Osteocyte (in vitro differentiated cells): Measurements from ENCODE around the gene SRC. TPM values are rescaled to one million over a fixed set of nuclear protein-coding genes. Genes with fewer than 3 reads are reported as not detected.

ENCODE experiments used
- DNase-seq: peaks from one replicate; pipeline ENCODE4 v3.0.0; 2021; ENCODE audit warnings: mixed read lengths; ENCODE audit not compliant: unreplicated experiment; ENCODE audit errors: extremely low spot score
- H3K27ac Mint-ChIP-seq: one replicate; pipeline ENCODE4 v1.8.0; 2021; ENCODE audit warnings: mild to moderate bottlenecking, mixed read lengths; ENCODE audit not compliant: unreplicated experiment
- H3K27me3 Mint-ChIP-seq: one replicate; pipeline ENCODE4 v1.8.0; 2021; ENCODE audit warnings: mixed read lengths; ENCODE audit not compliant: unreplicated experiment
- H3K36me3 Mint-ChIP-seq: one replicate; pipeline ENCODE4 v1.8.0; 2021; ENCODE audit warnings: mixed read lengths; ENCODE audit not compliant: unreplicated experiment
- H3K4me1 Mint-ChIP-seq: one replicate; pipeline ENCODE4 v1.8.0; 2021; ENCODE audit warnings: mixed read lengths; ENCODE audit not compliant: unreplicated experiment
- H3K4me3 Mint-ChIP-seq: one replicate; pipeline ENCODE4 v1.8.0; 2021; ENCODE audit warnings: mild to moderate bottlenecking, moderate library complexity, mixed read lengths; ENCODE audit not compliant: unreplicated experiment
- H3K9me3 Mint-ChIP-seq: one replicate; pipeline ENCODE4 v1.8.0; 2021; ENCODE audit warnings: mixed read lengths; ENCODE audit not compliant: unreplicated experiment
- total RNA-seq: library from RNA; stranded (reverse); gene quantifications from 2 replicates; pipeline ENCODE4 v1.2.1, GENCODE V29; 2021
- TF ChIP-seq, protein P1 (sequence below): fragments of 200-600 bp; sonication (generic); IDR thresholded peaks from 2 replicates; pipeline ENCODE4 v1.5.0; 2021; ENCODE audit warnings: antibody characterized with exemption, mild to moderate bottlenecking, moderate library complexity

The SRC gene
- total RNA-seq, 1 donor from 2014 or later = 32.5 TPM

DNA sequence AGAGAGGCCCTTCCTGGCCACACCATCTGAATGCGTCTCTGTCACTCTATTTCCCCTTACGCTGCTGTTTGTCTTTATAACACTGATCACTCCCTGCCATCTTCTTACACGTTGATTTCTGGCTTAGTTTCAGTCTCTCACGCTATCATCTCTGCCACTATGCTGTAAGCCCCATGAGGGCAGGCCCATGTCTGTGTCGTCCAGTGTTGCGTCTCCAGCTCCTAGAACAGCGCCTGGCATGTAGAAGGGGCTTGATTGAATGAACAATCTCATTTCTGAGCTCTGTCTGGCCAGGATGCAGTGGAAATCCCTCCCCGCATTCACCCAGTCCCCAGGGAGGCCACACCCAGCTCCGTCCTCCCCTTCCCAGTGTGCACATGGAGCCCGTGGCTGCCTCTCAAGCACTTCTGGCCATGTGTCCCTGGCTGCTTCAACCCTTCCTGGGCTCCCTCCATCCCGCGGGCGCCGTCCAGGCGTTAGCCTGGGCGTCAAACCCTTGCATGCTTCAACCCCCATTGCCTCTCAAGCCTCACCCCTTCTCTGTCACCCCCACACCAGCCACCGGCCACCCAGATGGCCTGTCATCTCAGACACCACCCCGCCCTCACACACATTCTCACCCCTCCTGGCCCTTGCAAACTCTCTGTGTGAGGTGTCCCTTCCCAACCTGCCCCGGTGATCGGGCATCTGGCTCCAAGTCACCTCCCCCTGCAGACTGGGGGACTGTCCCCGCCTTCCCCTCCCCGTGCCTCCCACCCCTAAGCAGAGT, 71.1 kb downstream of the SRC start:
- Mint-ChIP-seq H3K4me3 (no peak overlapping the region), H3K27ac (no peak overlapping the region), H3K9me3 (no peaks in the 10 kb centered on the region), H3K27me3 (peaks cover 30% of the 10 kb centered on the region), H3K4me1 (peaks cover 8% of the 10 kb centered on the region), H3K36me3 (no peaks in the 10 kb centered on the region)
- TF ChIP-seq, protein P1, sequence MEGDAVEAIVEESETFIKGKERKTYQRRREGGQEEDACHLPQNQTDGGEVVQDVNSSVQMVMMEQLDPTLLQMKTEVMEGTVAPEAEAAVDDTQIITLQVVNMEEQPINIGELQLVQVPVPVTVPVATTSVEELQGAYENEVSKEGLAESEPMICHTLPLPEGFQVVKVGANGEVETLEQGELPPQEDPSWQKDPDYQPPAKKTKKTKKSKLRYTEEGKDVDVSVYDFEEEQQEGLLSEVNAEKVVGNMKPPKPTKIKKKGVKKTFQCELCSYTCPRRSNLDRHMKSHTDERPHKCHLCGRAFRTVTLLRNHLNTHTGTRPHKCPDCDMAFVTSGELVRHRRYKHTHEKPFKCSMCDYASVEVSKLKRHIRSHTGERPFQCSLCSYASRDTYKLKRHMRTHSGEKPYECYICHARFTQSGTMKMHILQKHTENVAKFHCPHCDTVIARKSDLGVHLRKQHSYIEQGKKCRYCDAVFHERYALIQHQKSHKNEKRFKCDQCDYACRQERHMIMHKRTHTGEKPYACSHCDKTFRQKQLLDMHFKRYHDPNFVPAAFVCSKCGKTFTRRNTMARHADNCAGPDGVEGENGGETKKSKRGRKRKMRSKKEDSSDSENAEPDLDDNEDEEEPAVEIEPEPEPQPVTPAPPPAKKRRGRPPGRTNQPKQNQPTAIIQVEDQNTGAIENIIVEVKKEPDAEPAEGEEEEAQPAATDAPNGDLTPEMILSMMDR = no peak
- no peak for DNase-seq

DNA sequence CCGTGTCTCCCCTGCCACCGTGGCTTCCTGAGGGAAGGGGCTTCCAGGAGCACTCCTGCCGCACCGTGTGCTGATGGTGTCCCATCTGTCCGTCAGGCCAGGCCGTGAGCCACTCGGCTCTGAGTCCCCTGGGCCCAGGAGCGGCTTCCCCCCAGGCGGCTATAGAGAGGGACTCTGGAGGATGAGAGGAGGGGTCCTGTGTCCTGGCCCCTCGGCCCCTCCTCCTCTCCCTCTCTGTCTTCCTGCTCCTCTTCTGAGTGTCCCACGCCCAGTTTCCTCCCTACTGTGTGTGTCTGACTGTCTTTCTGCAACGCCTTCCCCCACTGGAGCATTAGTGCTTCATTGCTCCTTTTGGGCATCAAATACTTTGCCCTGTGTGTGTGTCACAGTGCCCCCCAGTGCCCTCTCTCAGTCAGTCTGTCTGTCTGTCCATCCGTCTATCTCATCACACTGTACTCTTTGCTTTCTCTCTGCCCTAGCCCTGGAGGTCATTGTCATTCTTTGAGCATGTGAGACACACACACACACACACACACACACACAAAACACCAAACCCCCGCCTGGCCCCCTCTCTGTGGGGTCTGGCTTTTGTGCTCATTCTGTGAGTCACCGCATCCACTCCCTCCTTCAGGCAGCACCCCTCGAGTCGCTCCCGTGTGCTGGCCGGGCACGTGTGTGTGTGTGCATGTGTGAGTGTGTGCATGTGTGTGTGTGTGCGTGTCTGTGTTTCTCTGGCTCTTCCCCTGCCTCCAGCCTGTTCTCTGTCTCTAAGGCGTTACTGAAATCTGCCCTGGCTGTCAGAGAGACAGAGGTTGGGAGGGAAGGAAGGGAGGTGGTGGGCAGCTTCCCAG, 71.9 kb downstream of the SRC start:
- no peaks in the 10 kb centered on the region for H3K36me3 Mint-ChIP-seq
- peaks cover 33% of the 10 kb centered on the region for H3K27me3 Mint-ChIP-seq
- peaks cover 12% of the 10 kb centered on the region for H3K4me1 Mint-ChIP-seq
- H3K9me3 Mint-ChIP-seq = no peaks in the 10 kb centered on the region
- no peak overlapping the region for H3K4me3 Mint-ChIP-seq
- no peak overlapping the region for H3K27ac Mint-ChIP-seq
- no peak for DNase-seq
- TF ChIP-seq, protein P1 = no peak

GRCh38 chr20:37418591-37419109, 72.7 kb downstream of the SRC start:
- no peaks in the 10 kb centered on the region for H3K36me3 Mint-ChIP-seq
- peaks cover 35% of the 10 kb centered on the region for H3K27me3 Mint-ChIP-seq
- DNase-seq = no peak
- peaks cover 8% of the 10 kb centered on the region for H3K4me1 Mint-ChIP-seq
- H3K9me3 Mint-ChIP-seq = no peaks in the 10 kb centered on the region
- TF ChIP-seq, protein P1 = no peak
- no peak overlapping the region for H3K4me3 Mint-ChIP-seq
- H3K27ac Mint-ChIP-seq = no peak overlapping the region

GRCh38 chr20:37419307-37419706, 73.4 kb downstream of the SRC start:
- peaks cover 42% of the 10 kb centered on the region for H3K27me3 Mint-ChIP-seq
- H3K4me3 Mint-ChIP-seq = no peak overlapping the region
- peaks cover 8% of the 10 kb centered on the region for H3K4me1 Mint-ChIP-seq
- no peaks in the 10 kb centered on the region for H3K9me3 Mint-ChIP-seq
- no peak overlapping the region for H3K27ac Mint-ChIP-seq
- DNase-seq = no peak
- no peaks in the 10 kb centered on the region for H3K36me3 Mint-ChIP-seq
- TF ChIP-seq, protein P1 = no peak
